H1 (cell line): Measurements from ENCODE around the gene EPHA10. TPM values are rescaled to one million over a fixed set of nuclear protein-coding genes. Genes with fewer than 3 reads are reported as not detected.

ENCODE experiments used
- BRCA1 ChIP-seq: IDR thresholded peaks from 2 replicates; pipeline ENCODE4 v1.6.1; 2012; ENCODE audit warnings: low read depth, low read length, improper control_type of control experiment
- CBX8 ChIP-seq: fragments of 300-800, 300-1000 bp; sonication (generic); IDR thresholded peaks from 2 replicates; pipeline ENCODE4 v1.7.1; 2016; ENCODE audit warnings: low read depth, low read length, borderline replicate concordance
- CHD2 ChIP-seq: IDR thresholded peaks from 2 replicates; pipeline ENCODE4 v1.6.1; 2012; ENCODE audit warnings: low read length, improper control_type of control experiment
- CREB1 ChIP-seq: IDR thresholded peaks from 2 replicates; pipeline ENCODE4 v1.6.1; 2012; ENCODE audit warnings: inconsistent platforms
- CTBP2 ChIP-seq: IDR thresholded peaks from 2 replicates; pipeline ENCODE4 v1.7.0; 2011; ENCODE audit warnings: borderline replicate concordance, mild to moderate bottlenecking, moderate library complexity, mixed read lengths, low read length; ENCODE audit not compliant: insufficient read depth, insufficient read length
- E2F6 ChIP-seq: IDR thresholded peaks from 2 replicates; pipeline ENCODE4 v1.6.1; 2012; ENCODE audit warnings: inconsistent platforms
- EGR1 ChIP-seq: IDR thresholded peaks from 2 replicates; pipeline ENCODE4 v1.6.1; 2011; ENCODE audit warnings: low read depth, low read length, borderline replicate concordance
- FOSL1 ChIP-seq: IDR thresholded peaks from 2 replicates; pipeline ENCODE4 v1.6.1; 2011; ENCODE audit warnings: mild to moderate bottlenecking, low read depth, low read length, moderate library complexity; ENCODE audit not compliant: insufficient read depth
- JUN ChIP-seq: IDR thresholded peaks from 2 replicates; pipeline ENCODE4 v1.6.1; 2011; ENCODE audit warnings: low read depth, mild to moderate bottlenecking, improper control_type of control experiment, low read length
- JUND ChIP-seq: IDR thresholded peaks from 2 replicates; pipeline ENCODE4 v1.6.1; 2011; ENCODE audit warnings: mild to moderate bottlenecking, improper control_type of control experiment, low read length
- KDM1A ChIP-seq: fragments of 200-600, 300-600 bp; sonication (generic); IDR thresholded peaks from 2 replicates; pipeline ENCODE4 v1.7.1; 2016; ENCODE audit warnings: mild to moderate bottlenecking, low read length, borderline replicate concordance
- KDM4A ChIP-seq: IDR thresholded peaks from one replicate; pipeline ENCODE4 v1.7.1; 2012; ENCODE audit warnings: low read depth, mild to moderate bottlenecking, moderate library complexity, low read length, inconsistent platforms; ENCODE audit not compliant: severe bottlenecking
- NANOG ChIP-seq: IDR thresholded peaks from 2 replicates; pipeline ENCODE4 v1.6.1; 2011; ENCODE audit warnings: low read length, low read depth, mild to moderate bottlenecking, inconsistent platforms; ENCODE audit not compliant: insufficient read depth, poor library complexity, severe bottlenecking
- POLR2A ChIP-seq, 2 experiments: IDR thresholded peaks; 1 replicate in 1 of 2; 2 replicates in 1 of 2; pipeline ENCODE4 v1.6.1; 2011; ENCODE audit warnings: low read depth in 2 of 2, low read length in 2 of 2, mild to moderate bottlenecking in 2 of 2; ENCODE audit errors: control extremely low read depth in 1 of 2
- RBBP5 ChIP-seq: IDR thresholded peaks from 2 replicates; pipeline ENCODE4 v1.7.1; 2012; ENCODE audit warnings: low read depth, mild to moderate bottlenecking, inconsistent platforms, low read length, moderate library complexity, borderline replicate concordance
- RXRA ChIP-seq: IDR thresholded peaks from 2 replicates; pipeline ENCODE4 v1.6.1; 2011; ENCODE audit warnings: low read depth, mild to moderate bottlenecking, low read length, moderate library complexity; ENCODE audit not compliant: insufficient read depth
- SIN3A ChIP-seq, 2 experiments: IDR thresholded peaks in 1 of 2; conservative IDR thresholded peaks in 1 of 2; 2 replicates each; pipeline ENCODE4 v1.6.1; 2011 to 2012; ENCODE audit warnings: low read length in 2 of 2, improper control_type of control experiment in 1 of 2, low read depth in 1 of 2, mild to moderate bottlenecking in 1 of 2
- SUZ12 ChIP-seq: fragments of 200-600 bp; sonication (generic); IDR thresholded peaks from 2 replicates; pipeline ENCODE4 v1.6.1; 2012; ENCODE audit warnings: mild to moderate bottlenecking, inconsistent platforms, low read length, moderate library complexity, mixed read lengths
- TAF7 ChIP-seq: optimal IDR thresholded peaks from 2 replicates; pipeline ENCODE3; 2011; ENCODE audit warnings: low read depth, mild to moderate bottlenecking, inconsistent platforms, low read length, moderate library complexity, borderline replicate concordance
- TEAD4 ChIP-seq: IDR thresholded peaks from 2 replicates; pipeline ENCODE4 v1.6.1; 2012; ENCODE audit warnings: low read depth, low read length, inconsistent platforms, mixed read lengths
- polyA plus RNA-seq, 7 experiments: library from polyadenylated mRNA; depleted of rRNA in 3 of 7; stranded (reverse) in 5 of 7; unstranded in 2 of 7; fragments of >200 nt in 5 of 7; fragments of 200-250 nt in 2 of 7; gene quantifications; 1 replicate in 5 of 7; 2 replicates in 1 of 7; 4 replicates in 1 of 7; pipeline versions ENCODE4 v1.2.1 to v1.2.3, GENCODE V29; 2011 to 2013; ENCODE audit warnings: missing spikeins in 2 of 7, mixed read lengths in 2 of 7
- total RNA-seq: library from RNA; stranded (reverse); fragmentation: NEBNext Ultra II Directional; extraction: Animal tissue kit (Norgen Biotek cat#: 25700); gene quantifications from 2 replicates; pipeline ENCODE4 v1.2.1, GENCODE V29; 2021
- TF ChIP-seq, protein P1 (sequence below): IDR thresholded peaks from 2 replicates; pipeline ENCODE4 v1.6.1; 2011; ENCODE audit warnings: low read length, improper control_type of control experiment

Gene EPHA10
- total and polyA plus RNA-seq, 2 of the 8 experiments (the other 6 are each of a cell fraction or from before 2014, with no cell fraction given), result 0.54 to 1.0 TPM

DNA sequence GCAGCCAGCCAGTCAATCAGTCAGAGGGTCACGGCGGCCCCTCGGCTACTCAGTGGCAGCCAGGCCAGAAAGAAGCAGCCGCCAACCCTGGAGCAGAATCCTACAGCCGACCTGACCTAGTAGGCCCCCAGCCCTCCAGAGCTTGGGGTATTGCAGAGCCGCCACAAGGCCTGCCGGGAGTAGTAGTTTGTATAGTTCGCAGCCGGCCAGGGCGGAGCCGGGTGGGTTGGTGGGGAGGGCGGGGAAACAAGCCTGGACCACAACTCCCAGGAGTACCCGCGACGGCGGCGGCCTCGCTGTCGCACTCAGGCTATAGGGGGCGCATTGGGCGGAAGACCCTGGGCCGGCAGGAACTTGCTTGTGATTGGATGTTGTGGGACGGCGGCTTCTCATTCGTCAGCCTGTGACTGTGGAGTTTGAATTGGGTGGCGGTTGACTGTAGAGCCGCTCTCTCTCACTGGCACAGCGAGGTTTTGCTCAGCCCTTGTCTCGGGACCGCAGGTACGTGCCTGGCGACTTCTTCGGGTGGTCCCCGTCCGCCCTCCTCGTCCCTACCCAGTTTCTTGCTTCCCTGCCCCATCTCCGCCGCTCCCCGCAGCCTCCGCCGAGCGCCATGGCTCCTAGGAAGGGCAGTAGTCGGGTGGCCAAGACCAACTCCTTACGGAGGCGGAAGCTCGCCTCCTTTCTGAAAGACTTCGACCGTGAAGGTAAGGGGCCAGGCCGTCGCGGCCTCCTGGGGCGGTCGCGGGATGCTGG lies 72.7 kb downstream of the EPHA10 start, which contains the start of gene CDCA8 (continued):
- TF ChIP-seq CTBP2, result no peak
- no peak for TF ChIP-seq NANOG
- no peak for TF ChIP-seq RXRA
- TF ChIP-seq CHD2, result peak; percentile 68; the same call in 1 of the 2 replicates
- no peak for TF ChIP-seq CBX8
- no peak for TF ChIP-seq KDM1A
- TF ChIP-seq FOSL1, result no peak
- no peak for TF ChIP-seq EGR1
- TF ChIP-seq BRCA1, result no peak
- TF ChIP-seq RBBP5, result peak; percentile 47; the same call in 1 of the 2 replicates
- peak; percentile 94 to 98 for TF ChIP-seq SIN3A (conservative IDR thresholded peaks at IDR 0.05 in 1 of 2, IDR thresholded peaks at IDR 0.05 in 1 of 2; ENCODE audit: low read depth in 1 of 2, low read length in 2 of 2)
- TF ChIP-seq JUN, result no peak
- no peak for TF ChIP-seq JUND
- TF ChIP-seq TAF7, result no peak
- TF ChIP-seq, protein P1, sequence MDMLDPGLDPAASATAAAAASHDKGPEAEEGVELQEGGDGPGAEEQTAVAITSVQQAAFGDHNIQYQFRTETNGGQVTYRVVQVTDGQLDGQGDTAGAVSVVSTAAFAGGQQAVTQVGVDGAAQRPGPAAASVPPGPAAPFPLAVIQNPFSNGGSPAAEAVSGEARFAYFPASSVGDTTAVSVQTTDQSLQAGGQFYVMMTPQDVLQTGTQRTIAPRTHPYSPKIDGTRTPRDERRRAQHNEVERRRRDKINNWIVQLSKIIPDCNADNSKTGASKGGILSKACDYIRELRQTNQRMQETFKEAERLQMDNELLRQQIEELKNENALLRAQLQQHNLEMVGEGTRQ, result no peak
- TF ChIP-seq TEAD4, result no peak
- no peak for TF ChIP-seq E2F6
- no peak for TF ChIP-seq SUZ12
- peak; percentile 72 to 90 for TF ChIP-seq POLR2A (IDR thresholded peaks at IDR 0.05; ENCODE audit: control extremely low read depth in 1 of 2, low read depth in 2 of 2, low read length in 2 of 2)
- TF ChIP-seq CREB1, result peak; percentile 90
- peak; percentile 50 for TF ChIP-seq KDM4A
